HepG2 (cell line): ENCODE data around the gene ME2. TPM values are rescaled to one million over a fixed set of nuclear protein-coding genes. Genes with fewer than 3 reads are reported as not detected.

Source experiments
- ATAC-seq: fragments of 200-7000 bp; cut with Tn5 transposase; 3 replicates; pipeline ENCODE4 v1.9.1; 2020; ENCODE audit warnings: mild to moderate bottlenecking, moderate library complexity
- BruUV-seq: library from RNA; stranded (reverse); fragments of 400-500 nt; replicated peaks from 2 replicates; lab custom pipeline; 2021; lab: Mats Ljungman, UMichigan
- CTCF ChIA-PET: fragments of 300-600 bp; formaldehyde crosslinking; extraction: SDS; loops from one replicate; lab custom pipeline; 2021; ENCODE audit warnings: low total read pairs, inconsistent platforms, low intra/inter-chr PET ratio; lab: Yijun Ruan, JAX
- POLR2A ChIA-PET: fragments of 350-600 bp; sonication (Branson Sonifier 250); formaldehyde crosslinking; loops from one replicate; lab custom pipeline; 2020; ENCODE audit warnings: antibody characterized with exemption, inconsistent platforms; lab: Yijun Ruan, JAX
- DNase-seq: peaks from one replicate; pipeline ENCODE4 v3.0.0-alpha.2; 2015; ENCODE audit warnings: low spot score
- FAIRE-seq: peaks from 3 replicates; lab custom pipeline; 2011; peaks lifted over from hg19 to GRCh38; lab: Jason Lieb, UNC
- H2AFZ ChIP-seq: one replicate; pipeline ENCODE4 v1.6.1; 2011; ENCODE audit warnings: low read length, inconsistent platforms
- H3K27ac ChIP-seq: fragments of 300-600 bp; 3 replicates; pipeline ENCODE4 v1.8.0; 2011; ENCODE audit warnings: mixed run types, mild to moderate bottlenecking, mixed read lengths, low read length, inconsistent platforms; ENCODE audit not compliant: insufficient read depth; ENCODE audit errors: extremely low read length
- H3K27me3 ChIP-seq, 2 experiments: fragments of 200-600 bp in 1 of 2; 2 replicates in 1 of 2; 3 replicates in 1 of 2; pipeline versions ENCODE4 v1.6.0 to v1.8.0; 2011; ENCODE audit warnings: low read length in 2 of 2, mild to moderate bottlenecking in 2 of 2, moderate library complexity in 2 of 2, inconsistent platforms in 1 of 2; ENCODE audit not compliant: insufficient read depth in 2 of 2, control insufficient read depth in 1 of 2
- H3K36me3 ChIP-seq, 2 experiments: fragments of 200-600 bp in 1 of 2; replicated peaks in 1 of 2; 2 replicates in 1 of 2; 3 replicates in 1 of 2; pipeline versions ENCODE4 v1.5.1 to v1.8.0; 2011; ENCODE audit warnings: low read length in 2 of 2, inconsistent platforms in 1 of 2; ENCODE audit not compliant: insufficient read depth in 2 of 2, control insufficient read depth in 1 of 2
- H3K4me1 ChIP-seq: 2 replicates; pipeline ENCODE4 v1.5.1; 2012; ENCODE audit warnings: low read length, inconsistent platforms; ENCODE audit not compliant: insufficient read depth
- H3K4me2 ChIP-seq: 2 replicates; pipeline ENCODE4 v1.6.0; 2011; ENCODE audit warnings: low read depth, low read length, inconsistent platforms
- H3K4me3 ChIP-seq, 3 experiments: fragments of 200-600 bp in 1 of 3; sonication (generic), shearing (Covaris generic) in 1 of 3; replicated peaks in 1 of 3; 2 replicates each; pipeline ENCODE4 v1.5.1; 2011 to 2016; ENCODE audit warnings: low read length in 3 of 3, inconsistent platforms in 2 of 3, low read depth in 2 of 3, mild to moderate bottlenecking in 2 of 3, control low read depth in 1 of 3, mixed read lengths in 1 of 3; ENCODE audit not compliant: insufficient read depth in 1 of 3
- H3K79me2 ChIP-seq: one replicate; pipeline ENCODE4 v1.6.1; 2011; ENCODE audit warnings: low read length, inconsistent platforms; ENCODE audit not compliant: insufficient read depth
- H3K9ac ChIP-seq: 2 replicates; pipeline ENCODE4 v1.6.0; 2011; ENCODE audit warnings: mild to moderate bottlenecking, low read depth, low read length, inconsistent platforms; ENCODE audit not compliant: insufficient read depth
- H3K9me3 ChIP-seq: 2 replicates; pipeline ENCODE4 v1.5.1; 2012; ENCODE audit warnings: mild to moderate bottlenecking, low read length
- H4K20me1 ChIP-seq: 2 replicates; pipeline ENCODE4 v1.6.0; 2011; ENCODE audit warnings: inconsistent platforms, mild to moderate bottlenecking, low read length, moderate library complexity; ENCODE audit not compliant: insufficient read depth
- ELF3 ChIP-seq: IDR thresholded peaks from 2 replicates; pipeline ENCODE4 v1.6.1; 2016; ENCODE audit warnings: missing genetic modification reagents, missing compliant biosample characterization
- EZH2 ChIP-seq: conservative IDR thresholded peaks from 2 replicates; pipeline ENCODE4 v1.6.1; 2012; ENCODE audit warnings: mild to moderate bottlenecking, low read depth, low read length, moderate library complexity
- GABPA ChIP-seq, 2 experiments: IDR thresholded peaks; 2 replicates each; pipeline ENCODE4 v1.6.1; 2011 to 2016; ENCODE audit warnings: low read depth in 2 of 2, low read length in 1 of 2, missing biosample characterization in 1 of 2, missing genetic modification characterization in 1 of 2
- GABPB1 ChIP-seq: IDR thresholded peaks from 2 replicates; pipeline ENCODE4 v1.6.1; 2016; ENCODE audit warnings: mild to moderate bottlenecking, missing genetic modification reagents, moderate library complexity, missing compliant biosample characterization
- NFYC ChIP-seq: IDR thresholded peaks from 2 replicates; pipeline ENCODE4 v1.6.1; 2016; ENCODE audit warnings: missing genetic modification reagents, missing compliant biosample characterization
- NR2C2 ChIP-seq: sonication (generic); formaldehyde crosslinking; IDR thresholded peaks from 2 replicates; pipeline ENCODE4 v1.4.0; 2020; ENCODE audit warnings: missing genetic modification reagents, mild to moderate bottlenecking, moderate library complexity, borderline replicate concordance
- SALL2 ChIP-seq: sonication (generic); formaldehyde crosslinking; IDR thresholded peaks from 2 replicates; pipeline ENCODE4 v1.8.1; 2023; ENCODE audit warnings: mild to moderate bottlenecking, missing genetic modification reagents, inconsistent platforms
- SIX4 ChIP-seq: sonication (generic); formaldehyde crosslinking; IDR thresholded peaks from 2 replicates; pipeline ENCODE4 v1.4.0; 2020; ENCODE audit warnings: missing genetic modification reagents
- ZNF432 ChIP-seq: sonication (generic); formaldehyde crosslinking; IDR thresholded peaks from 2 replicates; pipeline ENCODE4 v1.5.0; 2020; ENCODE audit warnings: missing genetic modification reagents, mild to moderate bottlenecking, borderline replicate concordance
- ZNF496 ChIP-seq: sonication (generic); formaldehyde crosslinking; IDR thresholded peaks from 2 replicates; pipeline ENCODE4 v1.8.1; 2023; ENCODE audit warnings: mild to moderate bottlenecking, moderate library complexity, missing genetic modification reagents; ENCODE audit not compliant: insufficient replicate concordance
- ZNF547 ChIP-seq: sonication (generic); formaldehyde crosslinking; IDR thresholded peaks from 2 replicates; pipeline ENCODE4 v1.5.1; 2020; ENCODE audit warnings: mild to moderate bottlenecking, missing genetic modification reagents
- ZNF644 ChIP-seq: IDR thresholded peaks from 2 replicates; pipeline ENCODE4 v1.6.1; 2016; ENCODE audit warnings: low read depth
- WGBS: methylation state at CpG from one replicate; pipeline ENCODE4 v1.1.6; 2017; ENCODE audit warnings: low lambda C conversion rate; 5-methylcytosine and 5-hydroxymethylcytosine counted together
- in situ Hi-C: cut with HindIII; loops from 2 replicates; pipeline ENCODE4 v1.10.0; 2017; ENCODE audit warnings: low pct_unique_long_range_greater_than_20kb; ENCODE audit not compliant: extremely low pct_ligation_motif_present
- intact Hi-C: fragments of 100-400 bp; cut with micrococcal nuclease; formaldehyde crosslinking; loops from one replicate; pipeline ENCODE4 v1.10.0; 2022; ENCODE audit not compliant: unreplicated experiment
- polyA plus RNA-seq, 8 experiments: library from polyadenylated mRNA; depleted of rRNA in 3 of 8; stranded (reverse) in 7 of 8; unstranded in 1 of 8; fragments of >200 nt; fragmentation: Illumina TruSeq in 4 of 8; extraction: Trizol in 4 of 8; gene quantifications; 2 replicates each; pipeline versions ENCODE4 v1.2.1 to v1.2.3, GENCODE V29; 2011 to 2016; ENCODE audit warnings: low read depth in 4 of 8, missing spikeins in 1 of 8, mixed read lengths in 1 of 8; ENCODE audit not compliant: insufficient read depth in 1 of 8
- total RNA-seq, 5 experiments: library from RNA; depleted of rRNA; stranded (reverse); fragments of >200 nt; fragmentation: Illumina TruSeq; extraction: Trizol; gene quantifications; 2 replicates each; pipeline ENCODE4 v1.2.3, GENCODE V29; 2016; ENCODE audit warnings: low read depth in 1 of 5
- TF ChIP-seq, protein P1 (sequence below): sonication (generic); formaldehyde crosslinking; IDR thresholded peaks from 2 replicates; pipeline ENCODE4 v1.8.1; 2023; ENCODE audit warnings: mild to moderate bottlenecking, inconsistent platforms, moderate library complexity, missing genetic modification reagents, borderline replicate concordance
- TF ChIP-seq, protein P2 (sequence below): sonication (generic); formaldehyde crosslinking; IDR thresholded peaks from 2 replicates; pipeline ENCODE4 v1.5.1; 2020; ENCODE audit warnings: missing genetic modification reagents, mild to moderate bottlenecking, borderline replicate concordance
- TF ChIP-seq, protein P3 (sequence below): sonication (generic); formaldehyde crosslinking; conservative IDR thresholded peaks from 2 replicates; pipeline ENCODE4 v1.4.0; 2020; ENCODE audit warnings: missing genetic modification reagents
- TF ChIP-seq, protein P4 (sequence below): sonication (generic); formaldehyde crosslinking; IDR thresholded peaks from 2 replicates; pipeline ENCODE4 v1.5.0; 2020; ENCODE audit warnings: mild to moderate bottlenecking, missing genetic modification reagents

Gene ME2
- total and polyA plus RNA-seq, 2 of the 13 experiments (the other 11 are each of a cell fraction or from before 2014, with no cell fraction given): 17.3 to 20.6 TPM

DNA sequence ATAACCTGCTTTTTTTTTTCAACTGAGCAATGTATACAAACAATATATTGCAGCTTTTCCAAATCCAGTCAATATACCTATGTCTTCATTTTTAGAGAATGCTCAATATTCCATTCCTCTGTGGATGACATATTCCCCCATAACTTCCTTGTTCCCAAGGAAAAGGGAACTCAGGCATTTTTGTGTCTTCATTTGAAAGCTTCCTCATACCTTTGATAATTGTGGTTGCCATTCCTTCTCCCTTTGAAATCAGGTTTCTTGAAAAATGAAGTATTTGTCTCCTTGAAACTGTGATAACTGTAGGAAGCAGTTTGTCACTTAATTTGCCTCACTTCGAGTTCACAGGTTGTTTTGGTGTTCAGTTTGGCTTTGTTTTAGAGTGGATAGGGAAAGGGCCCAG lies 102.5 kb downstream of the ME2 start:
- H3K9ac ChIP-seq: no peak overlapping the region
- H3K27me3 ChIP-seq: no peaks in the 10 kb centered on the region
- H3K9me3 ChIP-seq: peaks cover 12% of the 10 kb centered on the region
- DNase-seq (no peak), ATAC-seq (no peak), FAIRE-seq (no peak)
- no TSS peak for BruUV-seq
- no peak overlapping the region for H3K4me3 ChIP-seq
- intact Hi-C loops: no loop called here
- H4K20me1 ChIP-seq: no peaks in the 10 kb centered on the region
- POLR2A ChIA-PET: no interaction called here
- no peak overlapping the region for H2AFZ ChIP-seq
- TF ChIP-seq ELF3 (CRISPR knock-in tag) (no peak), GABPA (IDR thresholded peaks at IDR 0.05; ENCODE audit: low read depth, low read length) (no peak), GABPA (CRISPR knock-in tag; IDR thresholded peaks at IDR 0.05; ENCODE audit: low read depth) (no peak), SALL2 (CRISPR knock-in tag) (no peak), NR2C2 (CRISPR knock-in tag) (no peak), SIX4 (CRISPR knock-in tag) (no peak), ZNF644 (CRISPR knock-in tag) (no peak), EZH2 (no peak), GABPB1 (no peak), ZNF432 (no peak), ZNF547 (CRISPR knock-in tag) (no peak), NFYC (no peak), ZNF496 (CRISPR knock-in tag) (no peak)
- TF ChIP-seq, protein P1, sequence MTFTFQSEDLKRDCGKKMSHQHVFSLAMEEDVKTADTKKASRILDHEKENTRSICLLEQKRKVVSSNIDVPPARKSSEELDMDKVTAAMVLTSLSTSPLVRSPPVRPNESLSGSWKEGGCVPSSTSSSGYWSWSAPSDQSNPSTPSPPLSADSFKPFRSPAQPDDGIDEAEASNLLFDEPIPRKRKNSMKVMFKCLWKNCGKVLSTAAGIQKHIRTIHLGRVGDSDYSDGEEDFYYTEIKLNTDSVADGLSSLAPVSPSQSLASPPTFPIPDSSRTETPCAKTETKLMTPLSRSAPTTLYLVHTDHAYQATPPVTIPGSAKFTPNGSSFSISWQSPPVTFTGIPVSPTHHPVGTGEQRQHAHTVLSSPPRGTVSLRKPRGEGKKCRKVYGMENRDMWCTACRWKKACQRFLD (CRISPR knock-in tag): no peak
- TF ChIP-seq, protein P2, sequence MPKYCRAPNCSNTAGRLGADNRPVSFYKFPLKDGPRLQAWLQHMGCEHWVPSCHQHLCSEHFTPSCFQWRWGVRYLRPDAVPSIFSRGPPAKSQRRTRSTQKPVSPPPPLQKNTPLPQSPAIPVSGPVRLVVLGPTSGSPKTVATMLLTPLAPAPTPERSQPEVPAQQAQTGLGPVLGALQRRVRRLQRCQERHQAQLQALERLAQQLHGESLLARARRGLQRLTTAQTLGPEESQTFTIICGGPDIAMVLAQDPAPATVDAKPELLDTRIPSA: no peak
- TF ChIP-seq, protein P3, sequence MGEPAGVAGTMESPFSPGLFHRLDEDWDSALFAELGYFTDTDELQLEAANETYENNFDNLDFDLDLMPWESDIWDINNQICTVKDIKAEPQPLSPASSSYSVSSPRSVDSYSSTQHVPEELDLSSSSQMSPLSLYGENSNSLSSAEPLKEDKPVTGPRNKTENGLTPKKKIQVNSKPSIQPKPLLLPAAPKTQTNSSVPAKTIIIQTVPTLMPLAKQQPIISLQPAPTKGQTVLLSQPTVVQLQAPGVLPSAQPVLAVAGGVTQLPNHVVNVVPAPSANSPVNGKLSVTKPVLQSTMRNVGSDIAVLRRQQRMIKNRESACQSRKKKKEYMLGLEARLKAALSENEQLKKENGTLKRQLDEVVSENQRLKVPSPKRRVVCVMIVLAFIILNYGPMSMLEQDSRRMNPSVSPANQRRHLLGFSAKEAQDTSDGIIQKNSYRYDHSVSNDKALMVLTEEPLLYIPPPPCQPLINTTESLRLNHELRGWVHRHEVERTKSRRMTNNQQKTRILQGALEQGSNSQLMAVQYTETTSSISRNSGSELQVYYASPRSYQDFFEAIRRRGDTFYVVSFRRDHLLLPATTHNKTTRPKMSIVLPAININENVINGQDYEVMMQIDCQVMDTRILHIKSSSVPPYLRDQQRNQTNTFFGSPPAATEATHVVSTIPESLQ: no peak
- TF ChIP-seq, protein P4, sequence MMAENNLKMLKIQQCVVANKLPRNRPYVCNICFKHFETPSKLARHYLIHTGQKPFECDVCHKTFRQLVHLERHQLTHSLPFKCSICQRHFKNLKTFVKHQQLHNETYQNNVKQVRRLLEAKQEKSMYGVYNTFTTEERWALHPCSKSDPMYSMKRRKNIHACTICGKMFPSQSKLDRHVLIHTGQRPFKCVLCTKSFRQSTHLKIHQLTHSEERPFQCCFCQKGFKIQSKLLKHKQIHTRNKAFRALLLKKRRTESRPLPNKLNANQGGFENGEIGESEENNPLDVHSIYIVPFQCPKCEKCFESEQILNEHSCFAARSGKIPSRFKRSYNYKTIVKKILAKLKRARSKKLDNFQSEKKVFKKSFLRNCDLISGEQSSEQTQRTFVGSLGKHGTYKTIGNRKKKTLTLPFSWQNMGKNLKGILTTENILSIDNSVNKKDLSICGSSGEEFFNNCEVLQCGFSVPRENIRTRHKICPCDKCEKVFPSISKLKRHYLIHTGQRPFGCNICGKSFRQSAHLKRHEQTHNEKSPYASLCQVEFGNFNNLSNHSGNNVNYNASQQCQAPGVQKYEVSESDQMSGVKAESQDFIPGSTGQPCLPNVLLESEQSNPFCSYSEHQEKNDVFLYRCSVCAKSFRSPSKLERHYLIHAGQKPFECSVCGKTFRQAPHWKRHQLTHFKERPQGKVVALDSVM (CRISPR knock-in tag): no peak
- H3K27ac ChIP-seq: no peak overlapping the region
- CTCF ChIA-PET: no interaction called here
- H3K4me1 ChIP-seq: no peaks in the 10 kb centered on the region
- H3K79me2 ChIP-seq: no peaks in the 10 kb centered on the region
- peaks cover 0 to 1% of the 10 kb centered on the region in 2 experiments; a peak in 1 of 5 replicates for H3K36me3 ChIP-seq
- H3K4me2 ChIP-seq: no peak overlapping the region
- WGBS: 85% methylated on average over 1 of the region's 1 CpG
- in situ Hi-C loops: no loop called here
